ENCODE data around the gene ELF4.

The ELF4 gene

DNA sequence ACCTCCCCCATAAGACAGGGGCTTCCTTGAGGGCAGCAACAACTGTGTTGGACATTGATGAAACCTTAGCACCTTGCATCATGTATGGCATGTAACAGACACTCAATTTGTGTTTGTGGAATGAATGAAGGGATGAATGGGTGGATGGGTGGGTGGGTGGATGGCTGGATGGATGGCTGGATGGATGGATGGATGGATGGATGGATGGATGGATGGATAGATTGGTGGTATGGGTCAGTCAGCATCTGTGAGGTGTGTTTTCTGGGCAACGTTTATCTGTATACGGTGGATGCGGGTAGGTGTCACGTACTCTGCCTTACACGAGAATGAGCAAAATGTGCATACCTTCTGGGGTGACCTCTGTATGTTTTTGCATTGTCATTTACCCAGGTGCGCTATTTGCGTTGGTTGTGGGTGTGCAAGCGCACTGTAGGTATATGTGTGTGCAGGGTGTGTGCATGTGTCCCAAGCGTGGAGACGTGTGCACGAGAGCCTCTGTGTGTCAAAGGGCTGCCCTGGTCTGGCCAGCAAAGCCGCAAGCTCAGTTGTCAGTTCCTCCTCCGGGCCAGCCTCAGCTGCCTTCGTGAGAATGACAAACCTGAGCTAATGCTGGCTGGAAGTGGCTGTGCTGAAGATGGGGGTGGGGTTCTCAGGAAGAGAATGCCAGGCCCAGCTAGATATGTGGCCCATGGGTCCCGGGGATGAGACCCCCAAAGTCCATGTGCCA, 26.5 kb downstream of the ELF4 start:
- no peak overlapping the region for H3K4me3 ChIP-seq (ENCODE audit: low read depth, low read length)
- DNase-seq (ENCODE audit: low read depth) = no peak
- TF ChIP-seq, protein P1, sequence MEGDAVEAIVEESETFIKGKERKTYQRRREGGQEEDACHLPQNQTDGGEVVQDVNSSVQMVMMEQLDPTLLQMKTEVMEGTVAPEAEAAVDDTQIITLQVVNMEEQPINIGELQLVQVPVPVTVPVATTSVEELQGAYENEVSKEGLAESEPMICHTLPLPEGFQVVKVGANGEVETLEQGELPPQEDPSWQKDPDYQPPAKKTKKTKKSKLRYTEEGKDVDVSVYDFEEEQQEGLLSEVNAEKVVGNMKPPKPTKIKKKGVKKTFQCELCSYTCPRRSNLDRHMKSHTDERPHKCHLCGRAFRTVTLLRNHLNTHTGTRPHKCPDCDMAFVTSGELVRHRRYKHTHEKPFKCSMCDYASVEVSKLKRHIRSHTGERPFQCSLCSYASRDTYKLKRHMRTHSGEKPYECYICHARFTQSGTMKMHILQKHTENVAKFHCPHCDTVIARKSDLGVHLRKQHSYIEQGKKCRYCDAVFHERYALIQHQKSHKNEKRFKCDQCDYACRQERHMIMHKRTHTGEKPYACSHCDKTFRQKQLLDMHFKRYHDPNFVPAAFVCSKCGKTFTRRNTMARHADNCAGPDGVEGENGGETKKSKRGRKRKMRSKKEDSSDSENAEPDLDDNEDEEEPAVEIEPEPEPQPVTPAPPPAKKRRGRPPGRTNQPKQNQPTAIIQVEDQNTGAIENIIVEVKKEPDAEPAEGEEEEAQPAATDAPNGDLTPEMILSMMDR (conservative IDR thresholded peaks at IDR 0.05; ENCODE audit: low read depth, low read length) = no peak

DNA sequence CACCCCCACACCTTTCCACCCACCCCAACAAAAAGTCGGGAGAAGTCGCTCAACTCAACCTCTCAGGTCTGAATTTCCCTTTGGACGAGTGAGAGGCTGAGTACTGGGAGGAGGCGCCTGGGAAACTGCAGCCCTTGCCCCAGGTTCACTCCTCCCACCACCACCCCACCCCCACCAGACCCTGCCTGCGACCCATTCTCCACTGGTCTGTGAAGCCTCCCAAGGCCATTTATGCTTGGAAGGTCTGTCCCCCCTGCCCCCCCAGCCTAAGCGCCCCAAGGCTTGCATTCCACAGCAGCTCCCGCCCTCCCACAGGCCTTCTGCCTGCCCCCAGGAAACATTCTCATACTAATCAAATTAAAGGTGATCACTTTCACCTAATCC, 27.2 kb downstream of the ELF4 start:
- no peak overlapping the region for H3K4me3 ChIP-seq (ENCODE audit: low read depth, low read length)
- DNase-seq (ENCODE audit: low read depth) = no peak
- TF ChIP-seq, protein P1 (conservative IDR thresholded peaks at IDR 0.05; ENCODE audit: low read depth, low read length) = no peak

DNA sequence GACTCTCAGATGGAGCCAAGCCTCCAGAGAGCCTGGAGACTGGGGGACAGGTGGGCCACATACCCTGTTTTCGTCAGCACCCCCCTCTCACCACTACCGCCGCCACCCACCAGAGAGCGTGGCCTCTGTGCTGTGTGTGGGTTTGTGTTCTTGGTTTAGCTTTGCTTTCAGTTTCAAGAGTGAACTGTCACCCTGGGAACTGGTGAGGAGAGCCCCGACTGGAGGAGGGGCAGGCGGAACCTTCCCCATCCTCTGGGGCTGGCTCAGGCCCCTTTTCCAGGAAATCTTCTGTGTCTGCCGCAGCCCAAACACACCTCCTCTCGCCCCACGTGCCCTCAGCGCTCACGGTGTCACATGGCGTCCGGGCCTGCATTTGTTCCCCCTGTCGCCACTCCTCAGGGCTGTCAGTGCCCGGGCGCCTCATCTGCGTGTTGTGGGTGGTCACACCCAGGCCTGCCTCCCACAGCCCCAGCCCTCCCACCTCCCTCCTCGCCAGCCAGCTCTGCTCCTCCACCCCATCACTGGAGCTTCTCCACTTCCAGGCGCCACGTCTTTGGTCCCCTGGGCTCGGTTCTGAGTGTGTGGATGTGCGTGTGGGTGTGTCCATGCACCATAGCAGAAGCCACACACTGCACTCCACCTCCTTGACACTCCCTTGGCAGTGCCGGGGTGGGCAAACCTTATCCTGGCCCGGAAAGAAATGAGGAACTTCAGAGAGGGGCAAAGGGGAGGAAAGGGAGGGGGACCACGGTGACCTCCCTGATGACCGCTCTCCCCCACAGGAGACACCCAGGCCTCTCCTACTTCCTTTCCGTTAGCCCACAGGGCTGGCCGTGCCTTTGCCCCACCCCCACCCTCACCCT, 27.8 kb downstream of the ELF4 start:
- peak; percentile 36 for DNase-seq (ENCODE audit: low read depth)
- no peak overlapping the region for H3K4me3 ChIP-seq (ENCODE audit: low read depth, low read length)
- TF ChIP-seq, protein P1 (conservative IDR thresholded peaks at IDR 0.05; ENCODE audit: low read depth, low read length) = peak; percentile 32

DNA sequence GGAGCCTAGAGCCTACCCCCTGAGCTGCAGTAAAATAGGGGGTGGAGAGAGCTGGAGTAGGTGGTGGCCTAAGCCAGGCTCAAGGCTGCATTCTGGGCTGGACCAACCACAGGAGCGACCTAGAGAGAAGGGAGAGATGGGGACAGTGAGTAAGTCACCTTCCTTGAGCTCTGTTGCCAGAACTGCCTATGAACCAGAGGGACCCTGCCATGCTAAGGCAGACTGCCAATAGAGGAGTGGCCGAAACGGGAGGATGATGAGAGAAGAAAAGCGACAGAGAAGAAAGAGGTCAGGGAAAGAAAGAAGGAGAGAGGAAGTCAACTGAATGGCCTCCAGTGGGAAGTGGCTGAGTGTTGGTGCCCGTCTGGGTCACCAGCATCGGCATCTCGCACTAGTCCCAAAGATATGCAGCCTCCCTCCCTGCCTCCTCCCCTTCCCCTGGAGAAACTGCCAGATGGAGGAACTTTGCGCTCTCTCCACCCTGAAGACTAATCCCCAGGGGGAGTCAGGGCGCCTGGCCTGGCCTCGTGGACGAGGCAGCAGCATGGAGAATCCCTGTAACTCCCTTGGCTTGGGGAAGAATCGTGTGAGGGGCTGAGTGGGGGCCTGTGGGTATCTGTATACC, 28.8 kb downstream of the ELF4 start:
- H3K4me3 ChIP-seq (ENCODE audit: low read depth, low read length) = no peak overlapping the region
- no peak for DNase-seq (ENCODE audit: low read depth)
- TF ChIP-seq, protein P1 (conservative IDR thresholded peaks at IDR 0.05; ENCODE audit: low read depth, low read length) = no peak

DNA sequence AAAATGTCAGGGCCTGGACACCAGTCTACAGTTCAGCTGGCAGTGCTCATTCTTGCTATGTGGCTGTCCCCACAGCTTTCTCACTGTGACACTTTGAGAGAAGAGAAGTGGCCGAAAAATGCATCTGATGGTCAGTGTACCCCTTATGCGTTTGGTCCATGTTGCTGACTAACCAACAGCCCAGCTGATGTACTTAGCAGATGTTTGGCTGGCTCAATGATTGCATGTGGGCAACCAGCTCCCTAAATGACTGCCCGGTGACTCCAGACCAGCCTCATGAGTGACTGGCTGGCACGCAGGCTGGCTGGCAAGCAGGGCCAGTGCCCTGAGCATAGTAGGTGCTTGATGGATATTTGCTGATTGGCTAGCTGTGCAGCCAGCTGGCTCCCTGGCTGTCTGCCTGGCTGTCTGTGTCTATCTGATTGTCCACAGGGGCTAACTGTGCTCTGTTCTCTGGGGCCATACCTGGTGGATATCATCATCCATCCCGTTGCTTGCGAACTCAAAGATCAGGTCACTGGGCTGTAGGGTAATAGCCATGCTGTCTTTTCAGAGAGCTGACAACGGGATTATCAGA, 29.4 kb downstream of the ELF4 start:
- TF ChIP-seq, protein P1 (conservative IDR thresholded peaks at IDR 0.05; ENCODE audit: low read depth, low read length) = no peak
- DNase-seq (ENCODE audit: low read depth) = no peak
- H3K4me3 ChIP-seq (ENCODE audit: low read depth, low read length) = no peak overlapping the region

DNA sequence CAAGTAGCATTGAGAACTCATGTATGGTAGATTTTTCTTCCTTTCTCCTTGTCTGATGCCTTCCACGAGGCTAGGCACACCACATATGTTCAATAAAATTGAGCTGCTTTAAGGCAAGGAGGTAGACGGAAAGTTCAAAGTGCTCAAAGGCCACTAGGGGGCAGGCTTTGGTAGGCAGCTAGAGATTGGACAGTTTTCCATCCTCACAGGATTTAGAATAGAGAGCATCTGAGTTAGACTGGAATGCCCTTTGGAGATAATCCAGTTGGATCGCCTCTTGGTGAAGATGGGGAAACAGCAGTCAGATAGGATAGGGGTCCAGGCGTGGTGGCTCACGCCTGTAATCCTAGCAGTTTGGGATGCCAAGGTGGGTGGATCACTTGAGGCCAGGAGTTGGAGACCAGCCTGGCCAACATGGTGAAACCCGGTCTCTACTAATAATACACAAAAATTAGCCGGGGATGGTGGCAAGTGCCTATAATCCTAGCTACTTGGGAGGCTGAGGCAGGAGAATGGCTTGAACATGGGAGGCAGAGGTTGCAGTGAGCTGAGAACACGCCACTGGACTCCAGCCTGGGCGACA, 30.4 kb downstream of the ELF4 start:
- no peak overlapping the region for H3K4me3 ChIP-seq (ENCODE audit: low read depth, low read length)
- peak; percentile 77 for DNase-seq (ENCODE audit: low read depth)
- TF ChIP-seq, protein P1 (conservative IDR thresholded peaks at IDR 0.05; ENCODE audit: low read depth, low read length) = peak; percentile 78

Measured in choroid plexus epithelial cell (primary cell).